ENCODE measurements around the gene PRKACA.

Gene PRKACA

DNA sequence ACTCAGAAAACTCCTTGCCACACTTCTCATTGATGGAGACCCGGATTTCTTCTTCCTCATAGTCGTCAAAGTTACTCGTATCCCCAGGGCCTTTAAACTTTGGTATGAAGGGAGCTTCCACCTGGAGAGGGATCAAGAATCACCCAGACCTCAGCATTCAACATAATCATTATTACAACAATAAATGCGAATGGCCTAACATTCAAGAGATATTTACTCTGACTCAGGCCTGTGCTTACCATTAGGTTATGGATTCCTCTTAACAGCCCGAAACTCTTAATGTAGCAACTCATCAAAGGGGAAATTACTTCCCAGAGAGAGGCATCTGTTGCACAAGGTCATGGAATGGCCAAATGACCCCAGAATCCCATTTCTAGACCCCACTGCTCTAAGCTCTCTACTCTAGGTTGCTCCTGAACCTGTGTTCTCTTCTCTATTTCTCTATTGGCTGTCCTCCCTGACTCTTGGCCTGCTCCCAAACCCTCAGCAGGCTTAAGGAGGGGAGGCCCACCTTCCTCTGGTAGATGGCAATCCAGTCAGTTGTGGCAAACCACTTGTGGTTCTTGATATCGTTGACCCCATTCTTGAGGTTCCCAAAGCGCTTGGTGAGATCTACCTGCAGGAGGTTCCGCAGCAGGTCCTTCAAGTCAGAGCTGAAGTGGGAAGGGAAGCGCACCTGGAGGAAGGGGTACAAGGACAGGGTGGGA, 24.3 kb downstream of the PRKACA start:
- Histone ChIP-seq H3K27me3 (replicated peaks; ENCODE audit: control insufficient read depth, insufficient read depth, low read length) (no peaks in the 10 kb centered on the region), H3K4me3 (replicated peaks; ENCODE audit: low read depth, low read length) (no peak overlapping the region), H3K36me3 (ENCODE audit: control insufficient read depth, insufficient read depth, low read length) (peaks cover 17% of the 10 kb centered on the region)
- TF ChIP-seq, protein P1, sequence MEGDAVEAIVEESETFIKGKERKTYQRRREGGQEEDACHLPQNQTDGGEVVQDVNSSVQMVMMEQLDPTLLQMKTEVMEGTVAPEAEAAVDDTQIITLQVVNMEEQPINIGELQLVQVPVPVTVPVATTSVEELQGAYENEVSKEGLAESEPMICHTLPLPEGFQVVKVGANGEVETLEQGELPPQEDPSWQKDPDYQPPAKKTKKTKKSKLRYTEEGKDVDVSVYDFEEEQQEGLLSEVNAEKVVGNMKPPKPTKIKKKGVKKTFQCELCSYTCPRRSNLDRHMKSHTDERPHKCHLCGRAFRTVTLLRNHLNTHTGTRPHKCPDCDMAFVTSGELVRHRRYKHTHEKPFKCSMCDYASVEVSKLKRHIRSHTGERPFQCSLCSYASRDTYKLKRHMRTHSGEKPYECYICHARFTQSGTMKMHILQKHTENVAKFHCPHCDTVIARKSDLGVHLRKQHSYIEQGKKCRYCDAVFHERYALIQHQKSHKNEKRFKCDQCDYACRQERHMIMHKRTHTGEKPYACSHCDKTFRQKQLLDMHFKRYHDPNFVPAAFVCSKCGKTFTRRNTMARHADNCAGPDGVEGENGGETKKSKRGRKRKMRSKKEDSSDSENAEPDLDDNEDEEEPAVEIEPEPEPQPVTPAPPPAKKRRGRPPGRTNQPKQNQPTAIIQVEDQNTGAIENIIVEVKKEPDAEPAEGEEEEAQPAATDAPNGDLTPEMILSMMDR (IDR thresholded peaks at IDR 0.05; ENCODE audit: insufficient read depth, low read length, poor library complexity, severe bottlenecking): no peak
- no peak for DNase-seq (ENCODE audit: extremely low read depth, insufficient read length)

DNA sequence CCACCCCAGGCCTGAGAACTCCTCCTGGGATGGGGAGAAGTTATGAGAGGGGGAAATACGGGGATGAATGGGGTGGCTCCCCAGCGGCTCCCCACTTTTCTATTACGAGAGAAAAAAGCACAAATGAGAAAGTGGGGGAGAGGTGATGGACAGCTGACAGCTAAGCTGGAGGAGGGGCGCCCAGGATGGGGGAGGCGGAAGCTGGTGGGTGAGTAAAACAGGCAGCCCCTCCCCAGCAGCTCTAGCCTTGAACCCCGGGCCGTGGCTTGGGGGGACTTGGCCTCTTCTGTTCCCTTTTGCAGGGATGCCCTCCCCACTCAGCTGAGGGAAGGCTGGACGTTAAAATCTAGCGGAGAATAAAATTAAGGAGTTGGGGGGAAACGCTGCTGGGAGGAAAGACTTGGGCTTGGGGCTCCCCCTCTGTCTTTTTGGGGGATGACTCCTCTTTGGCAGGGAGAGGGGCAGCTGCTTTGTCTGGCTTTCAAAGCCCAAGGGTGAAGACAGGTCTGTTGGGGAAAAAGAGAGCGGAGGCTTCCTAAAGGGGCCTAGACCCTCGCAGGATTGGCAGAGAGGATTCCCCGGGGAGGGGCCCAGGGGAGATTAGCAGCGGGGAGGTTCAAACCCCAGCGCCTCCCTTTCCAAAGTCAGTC, 25.6 kb downstream of the PRKACA start:
- Histone ChIP-seq H3K4me3 (replicated peaks; ENCODE audit: low read depth, low read length) (peak overlapping the region; percentile 68), H3K36me3 (ENCODE audit: control insufficient read depth, insufficient read depth, low read length) (peaks cover 13% of the 10 kb centered on the region), H3K27me3 (replicated peaks; ENCODE audit: control insufficient read depth, insufficient read depth, low read length) (no peaks in the 10 kb centered on the region)
- DNase-seq (ENCODE audit: extremely low read depth, insufficient read length): no peak
- TF ChIP-seq, protein P1 (IDR thresholded peaks at IDR 0.05; ENCODE audit: insufficient read depth, low read length, poor library complexity, severe bottlenecking): no peak

DNA sequence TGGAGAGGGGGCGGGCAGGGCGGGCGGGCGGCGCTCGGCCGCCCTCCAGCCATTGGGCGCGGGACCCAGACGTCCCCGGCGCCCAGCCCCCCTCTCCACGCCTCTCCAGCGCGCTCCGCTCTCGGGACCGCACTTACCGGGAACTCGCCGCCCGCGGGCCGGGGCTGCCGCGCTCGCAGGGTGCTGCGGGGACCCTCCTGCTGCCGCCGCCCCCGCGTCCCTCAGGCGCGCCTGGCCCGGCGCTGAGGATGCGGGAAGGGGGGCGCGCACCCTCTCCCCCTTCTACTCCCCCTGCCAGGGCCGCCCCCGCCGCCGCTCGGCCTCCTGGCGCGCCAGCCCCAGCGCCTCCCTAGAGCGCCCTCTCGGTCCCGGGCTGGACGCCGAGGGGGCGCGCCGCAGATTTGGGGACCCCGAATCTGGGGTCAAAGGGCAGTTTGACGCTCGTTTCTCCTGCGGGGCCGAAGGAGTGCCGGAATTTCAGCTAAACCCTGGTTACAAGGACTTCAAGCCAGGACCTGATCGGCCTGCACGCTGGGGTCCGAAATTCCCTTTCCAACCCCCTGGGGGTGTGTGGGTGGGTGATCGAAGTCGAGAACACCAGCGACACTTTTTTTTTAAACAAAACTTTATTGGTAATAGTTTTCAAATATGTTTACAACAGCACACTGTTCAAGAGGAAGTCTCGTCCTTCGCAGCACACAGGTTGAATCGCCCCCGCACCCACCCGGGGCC, 26.3 kb downstream of the PRKACA start:
- Histone ChIP-seq H3K27me3 (replicated peaks; ENCODE audit: control insufficient read depth, insufficient read depth, low read length) (no peaks in the 10 kb centered on the region), H3K36me3 (ENCODE audit: control insufficient read depth, insufficient read depth, low read length) (peaks cover 7% of the 10 kb centered on the region), H3K4me3 (replicated peaks; ENCODE audit: low read depth, low read length) (peak overlapping the region; percentile 68)
- peak; percentile 84 for DNase-seq (ENCODE audit: extremely low read depth, insufficient read length)
- TF ChIP-seq, protein P1 (IDR thresholded peaks at IDR 0.05; ENCODE audit: insufficient read depth, low read length, poor library complexity, severe bottlenecking): peak; percentile 44

DNA sequence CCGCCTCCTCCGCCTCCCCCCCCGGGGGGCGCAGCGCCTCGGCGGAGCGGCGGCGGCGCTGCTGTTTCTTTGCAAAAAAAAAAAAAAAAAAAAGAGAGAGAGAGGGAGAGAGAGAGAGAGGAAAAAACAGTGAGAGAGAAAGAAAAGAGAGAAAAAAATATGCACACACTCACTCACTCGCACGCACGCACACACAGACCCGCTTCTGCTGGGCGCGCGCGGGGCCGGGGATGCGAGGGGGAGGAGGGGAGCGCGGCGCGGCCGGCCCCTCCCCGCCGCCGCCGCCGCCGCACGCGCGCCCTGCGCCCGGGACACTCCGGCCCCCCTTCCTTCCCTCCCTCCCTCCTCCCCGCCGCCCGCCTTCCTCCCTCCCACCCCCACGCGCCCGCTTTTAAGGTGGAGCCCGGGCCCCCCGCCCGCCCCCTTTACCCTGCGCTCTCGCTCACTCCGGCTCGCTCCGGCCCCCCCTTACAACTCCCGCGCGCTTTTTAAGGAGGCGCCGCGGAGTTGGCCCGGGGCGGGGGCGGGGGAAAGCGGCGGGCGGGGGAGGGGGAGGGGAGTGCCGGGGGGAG, 27.0 kb downstream of the PRKACA start, which contains the start of gene SAMD1:
TSS of gene SAMD1 (minus strand) at position 243 of the 572 bp plus-strand sequence.
- peak; percentile 88 for DNase-seq (ENCODE audit: extremely low read depth, insufficient read length)
- Histone ChIP-seq H3K27me3 (replicated peaks; ENCODE audit: control insufficient read depth, insufficient read depth, low read length) (no peaks in the 10 kb centered on the region), H3K4me3 (replicated peaks; ENCODE audit: low read depth, low read length) (peak within 1 kb of the TSS; percentile 69), H3K36me3 (ENCODE audit: control insufficient read depth, insufficient read depth, low read length) (peaks cover 7% of the 10 kb centered on the region)
- TF ChIP-seq, protein P1 (IDR thresholded peaks at IDR 0.05; ENCODE audit: insufficient read depth, low read length, poor library complexity, severe bottlenecking): no peak

DNA sequence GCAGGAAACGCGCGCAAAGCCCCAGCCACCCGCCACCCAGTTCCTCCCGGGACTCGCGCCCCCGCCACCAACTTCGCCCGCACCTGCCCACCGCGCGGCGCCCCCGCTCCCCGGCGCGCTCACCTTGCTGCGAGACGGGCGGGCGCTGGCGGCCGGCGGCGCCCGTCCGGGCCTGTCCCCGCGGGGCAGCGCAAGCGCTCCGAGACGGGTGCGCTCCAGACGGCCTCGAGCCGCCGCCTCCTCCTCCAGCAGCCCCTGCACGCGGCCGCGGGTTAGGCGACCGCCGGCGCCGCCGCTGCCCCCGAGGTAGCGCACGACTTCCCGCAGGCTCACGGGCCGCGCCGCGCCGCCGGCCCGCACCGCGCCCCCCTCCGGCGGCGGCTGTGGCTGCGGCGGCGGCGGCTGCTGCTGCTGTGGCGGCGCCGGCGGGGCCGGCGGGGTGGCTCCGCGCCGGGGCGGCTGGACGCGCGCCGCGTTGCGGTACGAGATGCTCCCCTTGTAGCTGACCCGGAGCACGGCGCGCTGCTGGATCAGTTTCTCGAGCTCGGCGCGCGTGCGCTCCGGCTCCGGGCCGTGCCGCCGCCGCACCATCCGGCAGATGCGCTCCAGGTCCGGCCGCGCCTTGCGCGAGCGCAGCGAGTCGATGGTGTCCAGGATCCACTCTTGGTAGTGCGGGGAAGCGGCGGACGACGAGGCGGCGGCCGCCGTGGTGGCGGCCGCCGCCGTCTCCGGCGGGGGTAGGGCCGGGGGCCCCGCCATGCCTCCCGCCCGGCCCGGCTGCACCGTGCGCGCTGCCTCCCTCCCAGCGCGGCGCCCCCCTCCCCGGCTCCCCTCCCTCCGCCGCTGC, 27.7 kb downstream of the PRKACA start:
- peak; percentile 81 for DNase-seq (ENCODE audit: extremely low read depth, insufficient read length)
- TF ChIP-seq, protein P1 (IDR thresholded peaks at IDR 0.05; ENCODE audit: insufficient read depth, low read length, poor library complexity, severe bottlenecking): no peak
- peak overlapping the region; percentile 69 for H3K4me3 ChIP-seq (replicated peaks; ENCODE audit: low read depth, low read length)
- H3K27me3 ChIP-seq (replicated peaks; ENCODE audit: control insufficient read depth, insufficient read depth, low read length): no peaks in the 10 kb centered on the region
- H3K36me3 ChIP-seq (ENCODE audit: control insufficient read depth, insufficient read depth, low read length): peaks cover 7% of the 10 kb centered on the region
